ENCODE data around the gene BLOC1S1.
A peak's percentile ranks its signal among the peaks of the same experiment; 100 is the strongest.

The BLOC1S1 gene

GRCh38 chr12:55704824-55705718 lies 10.8 kb upstream of the BLOC1S1 start:
- no peak for TF ChIP-seq CTCF (IDR thresholded peaks at IDR 0.05; ENCODE audit: low read depth, low read length, missing control alignments)
- in situ Hi-C loops (cut with HindIII; ENCODE audit: low pct_ligation_motif_present, low sequenced_read_pairs): no loop called here
- Histone ChIP-seq H3K27me3 (replicated peaks) (peaks cover 12% of the 10 kb centered on the region), H3K27ac (no peak overlapping the region), H3K36me3 (replicated peaks) (no peaks in the 10 kb centered on the region), H3K4me3 (ENCODE audit: low read depth, low read length) (no peak overlapping the region)
- no peak for DNase-seq

- in situ Hi-C loops (cut with HindIII; ENCODE audit: low pct_ligation_motif_present, low sequenced_read_pairs): no loop called here
- Histone ChIP-seq H3K27me3 (replicated peaks) (peaks cover 14% of the 10 kb centered on the region), H3K27ac (no peak overlapping the region), H3K36me3 (replicated peaks) (no peaks in the 10 kb centered on the region), H3K4me3 (ENCODE audit: low read depth, low read length) (no peak overlapping the region)
- TF ChIP-seq CTCF (IDR thresholded peaks at IDR 0.05; ENCODE audit: low read depth, low read length, missing control alignments): peak; percentile 60
- no peak for DNase-seq
These were observed 10.0 kb upstream of the BLOC1S1 start for GRCh38 chr12:55705782-55706402.

- no peaks in the 10 kb centered on the region for H3K36me3 ChIP-seq (replicated peaks)
- no peak for DNase-seq
- TF ChIP-seq CTCF (IDR thresholded peaks at IDR 0.05; ENCODE audit: low read depth, low read length, missing control alignments): no peak
- H3K27me3 ChIP-seq (replicated peaks): peaks cover 14% of the 10 kb centered on the region
- H3K4me3 ChIP-seq (ENCODE audit: low read depth, low read length): no peak overlapping the region
- H3K27ac ChIP-seq: no peak overlapping the region
- in situ Hi-C loops (cut with HindIII; ENCODE audit: low pct_ligation_motif_present, low sequenced_read_pairs): no loop called here
These were observed 9.2 kb upstream of the BLOC1S1 start for GRCh38 chr12:55706568-55707218.

- in situ Hi-C loops (cut with HindIII; ENCODE audit: low pct_ligation_motif_present, low sequenced_read_pairs): no loop called here
- Histone ChIP-seq H3K4me3 (ENCODE audit: low read depth, low read length) (peak overlapping the region; percentile 51), H3K27me3 (replicated peaks) (peaks cover 14% of the 10 kb centered on the region), H3K36me3 (replicated peaks) (no peaks in the 10 kb centered on the region), H3K27ac (no peak overlapping the region)
- DNase-seq: no peak
- no peak for TF ChIP-seq CTCF (IDR thresholded peaks at IDR 0.05; ENCODE audit: low read depth, low read length, missing control alignments)
These were observed 8.6 kb upstream of the BLOC1S1 start for GRCh38 chr12:55707219-55707671.

GRCh38 chr12:55707841-55708694 lies 7.8 kb upstream of the BLOC1S1 start, which contains the start of gene ITGA7:
Gene ITGA7 (minus strand): TSS chr12:55707904. CDS start chr12:55707682, 222 bp downstream.
- Histone ChIP-seq H3K36me3 (replicated peaks) (no peaks in the 10 kb centered on the region), H3K4me3 (ENCODE audit: low read depth, low read length) (peak within 1 kb of the TSS; percentile 51), H3K27ac (no peak within 1 kb of the TSS), H3K27me3 (replicated peaks) (peaks cover 14% of the 10 kb centered on the region)
- in situ Hi-C loops (cut with HindIII; ENCODE audit: low pct_ligation_motif_present, low sequenced_read_pairs): no loop called here
- no peak for DNase-seq
- no peak for TF ChIP-seq CTCF (IDR thresholded peaks at IDR 0.05; ENCODE audit: low read depth, low read length, missing control alignments)

All from brain microvascular endothelial cell (primary cell).